ENCODE measurements around the gene DAP.

DNA sequence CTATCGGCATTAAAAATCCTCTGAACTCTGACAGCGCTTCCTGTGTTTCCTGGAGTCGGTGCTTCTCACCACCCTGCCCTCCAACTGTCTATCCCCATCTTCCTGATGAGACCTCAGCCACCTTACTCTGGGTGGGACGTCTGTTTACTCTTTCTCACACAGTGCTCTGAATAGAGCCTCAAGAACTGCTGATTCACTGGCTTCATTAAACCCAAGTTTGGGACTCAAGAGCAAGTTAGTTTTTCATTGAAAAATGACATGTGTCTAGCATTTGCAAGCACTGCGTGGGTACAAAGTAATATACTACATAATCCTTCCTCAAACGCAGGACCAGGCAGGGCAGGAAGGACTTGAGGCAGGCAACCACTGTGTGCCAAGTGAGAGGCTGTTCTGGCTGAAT lies 49.5 kb downstream of the DAP start:
- TF ChIP-seq ZFP30 (CRISPR knock-in tag; IDR thresholded peaks at IDR 0.05) (no peak), ZFP3 (CRISPR knock-in tag; IDR thresholded peaks at IDR 0.05) (no peak), TCF4 (CRISPR knock-in tag; IDR thresholded peaks at IDR 0.05; ENCODE audit: borderline replicate concordance) (no peak), SNAI2 (CRISPR knock-in tag; IDR thresholded peaks at IDR 0.05) (no peak), ZNF565 (CRISPR knock-in tag; conservative IDR thresholded peaks at IDR 0.05; ENCODE audit: low read depth) (no peak)
- TF ChIP-seq, protein P1, sequence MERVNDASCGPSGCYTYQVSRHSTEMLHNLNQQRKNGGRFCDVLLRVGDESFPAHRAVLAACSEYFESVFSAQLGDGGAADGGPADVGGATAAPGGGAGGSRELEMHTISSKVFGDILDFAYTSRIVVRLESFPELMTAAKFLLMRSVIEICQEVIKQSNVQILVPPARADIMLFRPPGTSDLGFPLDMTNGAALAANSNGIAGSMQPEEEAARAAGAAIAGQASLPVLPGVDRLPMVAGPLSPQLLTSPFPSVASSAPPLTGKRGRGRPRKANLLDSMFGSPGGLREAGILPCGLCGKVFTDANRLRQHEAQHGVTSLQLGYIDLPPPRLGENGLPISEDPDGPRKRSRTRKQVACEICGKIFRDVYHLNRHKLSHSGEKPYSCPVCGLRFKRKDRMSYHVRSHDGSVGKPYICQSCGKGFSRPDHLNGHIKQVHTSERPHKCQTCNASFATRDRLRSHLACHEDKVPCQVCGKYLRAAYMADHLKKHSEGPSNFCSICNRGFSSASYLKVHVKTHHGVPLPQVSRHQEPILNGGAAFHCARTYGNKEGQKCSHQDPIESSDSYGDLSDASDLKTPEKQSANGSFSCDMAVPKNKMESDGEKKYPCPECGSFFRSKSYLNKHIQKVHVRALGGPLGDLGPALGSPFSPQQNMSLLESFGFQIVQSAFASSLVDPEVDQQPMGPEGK (CRISPR knock-in tag; IDR thresholded peaks at IDR 0.05; ENCODE audit: borderline replicate concordance): no peak
- TF ChIP-seq, protein P2, sequence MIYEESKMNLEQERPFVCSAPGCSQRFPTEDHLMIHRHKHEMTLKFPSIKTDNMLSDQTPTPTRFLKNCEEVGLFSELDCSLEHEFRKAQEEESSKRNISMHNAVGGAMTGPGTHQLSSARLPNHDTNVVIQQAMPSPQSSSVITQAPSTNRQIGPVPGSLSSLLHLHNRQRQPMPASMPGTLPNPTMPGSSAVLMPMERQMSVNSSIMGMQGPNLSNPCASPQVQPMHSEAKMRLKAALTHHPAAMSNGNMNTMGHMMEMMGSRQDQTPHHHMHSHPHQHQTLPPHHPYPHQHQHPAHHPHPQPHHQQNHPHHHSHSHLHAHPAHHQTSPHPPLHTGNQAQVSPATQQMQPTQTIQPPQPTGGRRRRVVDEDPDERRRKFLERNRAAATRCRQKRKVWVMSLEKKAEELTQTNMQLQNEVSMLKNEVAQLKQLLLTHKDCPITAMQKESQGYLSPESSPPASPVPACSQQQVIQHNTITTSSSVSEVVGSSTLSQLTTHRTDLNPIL (CRISPR knock-in tag; IDR thresholded peaks at IDR 0.05; ENCODE audit: low read depth): no peak

Data from SK-N-SH treated with all-trans-retinoic acid at 6 μM for 48 hours (cell line).